HG02571 (cell line): ENCODE data around the gene IL1RAPL2.
"Not testable (repeated sequence)": the region's sequence is repeated elsewhere in the genome, so short reads cannot be mapped to it uniquely, and the experiment has no call there.

Source experiments
- ATAC-seq: cut with Tn5 transposase; IDR thresholded peaks from one replicate; pipeline ENCODE4 v1.9.1; 2021; ENCODE audit warnings: mild to moderate bottlenecking, moderate library complexity; ENCODE audit not compliant: unreplicated experiment

Gene IL1RAPL2

DNA sequence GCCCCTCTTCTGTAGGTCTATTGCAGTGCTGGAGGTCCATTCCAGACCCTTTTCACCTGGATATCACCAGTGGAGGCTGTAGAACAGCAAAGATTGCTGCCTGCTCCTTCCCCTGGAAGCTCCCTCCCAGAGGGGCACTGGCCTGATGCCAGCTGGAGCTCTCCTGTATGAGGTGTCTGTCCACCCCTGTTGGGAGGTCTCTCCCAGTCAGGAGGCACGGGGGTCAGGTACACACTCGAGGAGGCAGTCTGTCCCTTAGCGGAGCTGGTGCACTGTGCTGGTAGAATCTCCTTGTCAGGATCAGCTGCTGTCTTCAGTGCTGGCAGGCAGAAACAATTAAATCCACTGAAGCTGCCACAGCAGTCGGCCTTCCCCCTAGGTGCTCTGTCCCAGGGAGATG is 276.6 kb downstream of the IL1RAPL2 start:
- no peak for ATAC-seq

DNA sequence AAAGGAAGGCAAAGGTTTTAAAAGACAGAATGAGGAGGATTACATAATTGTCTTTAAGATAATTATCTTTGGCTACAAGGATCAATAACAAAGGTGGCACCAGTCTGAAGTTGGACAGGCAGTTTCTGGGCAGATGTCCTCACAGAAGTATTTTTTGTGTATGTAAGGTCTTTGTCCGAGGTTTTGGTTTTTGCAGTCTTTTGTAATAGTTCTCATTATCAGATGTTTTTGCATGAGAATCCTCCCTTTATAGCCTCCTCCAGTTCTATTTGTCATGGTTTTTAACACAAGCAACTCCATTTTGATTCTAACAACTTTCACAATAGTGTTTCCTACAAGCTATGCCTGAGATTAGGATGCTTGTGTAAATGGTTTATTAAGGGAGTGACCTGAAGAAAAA is 286.2 kb downstream of the IL1RAPL2 start:
- no peak for ATAC-seq

DNA sequence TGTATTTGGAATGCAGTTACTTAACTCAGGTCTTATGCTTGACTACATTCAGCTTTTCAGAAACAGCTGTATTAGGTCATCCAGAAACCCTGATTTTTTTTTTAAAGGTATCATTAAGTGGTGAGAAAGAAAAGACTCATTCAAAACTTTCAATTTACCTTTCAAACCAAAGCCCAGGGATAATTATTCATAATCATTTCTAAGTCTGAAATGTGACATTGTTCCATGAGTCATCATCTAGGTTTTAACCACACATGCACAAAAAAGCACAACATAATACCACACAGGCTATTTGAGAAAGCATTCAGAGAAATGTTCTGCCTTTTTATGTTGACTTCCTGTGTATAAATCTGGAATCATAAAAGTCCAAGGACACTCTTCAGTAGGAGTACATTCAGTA is 288.2 kb downstream of the IL1RAPL2 start:
- no peak for ATAC-seq

DNA sequence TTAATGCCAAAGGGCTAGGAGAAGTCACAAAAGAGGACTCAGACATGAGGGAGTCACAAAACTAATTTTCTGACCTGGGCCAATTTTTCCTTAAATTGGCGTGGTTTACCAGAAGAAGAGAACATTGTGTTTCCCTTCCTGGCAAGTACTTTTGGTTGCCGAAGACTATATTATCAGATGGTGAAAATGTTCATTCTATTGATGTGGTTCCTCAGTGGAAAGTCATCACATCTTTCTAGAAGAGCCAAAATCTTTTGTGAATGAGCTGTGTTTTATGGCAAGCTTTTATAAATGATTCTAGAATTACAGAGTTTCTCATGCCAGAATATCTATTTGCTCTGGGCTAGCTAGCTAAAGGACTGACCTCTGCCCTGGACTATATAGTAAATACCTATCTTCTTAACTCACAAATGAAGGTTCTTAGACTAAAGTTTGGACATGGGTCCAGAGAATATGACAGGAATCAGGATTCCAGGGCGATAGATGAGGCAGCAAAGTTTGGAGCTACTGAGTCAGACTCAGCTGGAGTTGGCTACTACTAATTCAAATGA is 288.9 kb downstream of the IL1RAPL2 start:
- ATAC-seq = no peak

DNA sequence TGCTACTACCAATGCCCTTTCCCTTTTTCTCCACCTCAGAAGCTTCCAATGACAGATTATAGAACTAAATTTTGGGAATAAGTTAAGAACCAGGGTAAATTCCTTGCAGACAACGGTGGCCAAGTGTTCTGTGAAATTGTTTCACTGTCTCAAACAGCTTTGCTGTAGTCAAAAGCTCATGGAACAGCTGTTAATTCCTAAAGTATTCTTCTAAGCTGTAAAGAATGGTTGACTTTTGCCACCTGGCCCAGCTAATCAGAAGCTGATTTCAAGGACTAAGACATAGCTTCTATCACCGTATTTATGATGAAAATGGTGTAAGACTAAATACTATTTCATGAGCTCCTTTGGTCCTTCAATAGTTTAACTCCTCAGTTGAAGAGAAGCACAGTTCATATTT is 297.5 kb downstream of the IL1RAPL2 start:
- ATAC-seq = no peak

DNA sequence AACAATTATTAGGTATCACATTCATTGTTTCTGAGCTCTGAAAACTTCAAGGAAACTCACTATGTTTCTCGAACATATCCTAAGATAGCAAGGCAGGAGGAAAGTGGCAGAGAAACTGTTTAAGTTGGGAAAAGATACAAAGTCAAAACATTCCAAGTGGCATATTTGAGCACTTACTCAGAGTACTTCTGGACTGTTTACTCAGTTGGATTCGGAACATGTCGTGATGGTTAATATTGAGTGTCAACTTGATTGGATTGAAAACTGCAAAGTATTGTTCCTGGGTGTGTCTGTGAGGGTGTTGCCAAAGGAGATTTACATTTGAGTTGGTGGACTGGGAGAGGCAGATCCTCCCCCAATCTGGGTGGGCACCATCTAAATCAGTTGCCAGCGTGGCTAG is 298.3 kb downstream of the IL1RAPL2 start:
- ATAC-seq = no peak

DNA sequence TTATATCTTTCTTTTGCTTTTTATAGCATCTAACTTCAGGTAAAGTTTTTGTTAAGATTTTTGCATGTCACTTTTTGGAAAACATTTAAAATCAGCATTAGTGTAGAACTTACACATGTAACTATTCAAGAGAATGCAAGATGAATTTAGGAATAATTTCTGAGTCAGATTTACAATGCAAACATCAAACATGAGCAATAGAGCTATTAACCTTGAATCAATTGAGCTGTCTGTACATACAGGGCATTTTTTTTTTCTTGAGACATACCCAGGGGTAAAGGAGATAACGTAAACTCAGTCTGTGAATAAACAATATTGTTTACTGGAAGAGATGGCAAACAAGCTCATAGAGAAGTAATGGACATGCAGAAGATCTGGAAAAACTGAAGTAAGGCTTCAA is 311.5 kb downstream of the IL1RAPL2 start:
- ATAC-seq = no peak

DNA sequence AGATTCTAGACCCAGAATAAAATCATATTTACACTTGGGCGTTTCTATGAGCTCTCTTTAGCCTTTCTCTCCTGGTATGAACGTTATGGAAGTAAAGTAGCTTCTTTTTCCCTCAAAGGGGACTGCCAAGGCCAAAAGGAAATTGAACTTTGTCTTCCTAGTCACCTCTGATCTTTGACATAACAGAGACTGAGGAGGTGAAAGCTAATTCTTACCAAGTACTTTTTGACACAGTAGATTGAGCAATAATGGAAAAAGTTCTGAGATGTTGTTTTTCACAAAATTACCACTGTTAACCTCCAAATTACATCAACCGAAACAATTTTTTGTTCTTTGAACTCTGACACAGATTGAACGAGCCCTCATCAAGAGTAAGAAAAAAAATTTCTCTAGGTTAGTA is 336.1 kb downstream of the IL1RAPL2 start:
- ATAC-seq = no peak

DNA sequence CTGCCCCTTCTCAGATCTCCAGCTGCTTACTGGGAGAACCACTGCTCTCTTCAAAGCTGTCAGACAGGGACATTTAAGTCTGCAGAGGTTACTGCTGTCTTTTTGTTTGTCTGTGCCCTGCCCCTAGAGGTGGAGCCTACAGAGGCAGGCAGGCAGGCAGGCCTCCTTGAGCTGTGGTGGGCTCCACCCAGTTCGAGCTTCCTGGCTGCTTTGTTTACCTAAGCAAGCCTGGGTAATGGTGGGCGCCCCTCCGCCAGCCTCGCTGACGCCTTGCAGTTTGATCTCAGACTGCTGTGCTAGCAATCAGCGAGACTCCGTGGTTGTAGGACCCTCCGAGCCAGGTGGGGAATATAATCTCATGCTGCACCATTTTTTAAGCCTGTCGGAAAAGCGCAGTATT is 343.7 kb downstream of the IL1RAPL2 start:
- ATAC-seq = not testable (repeated sequence)

DNA sequence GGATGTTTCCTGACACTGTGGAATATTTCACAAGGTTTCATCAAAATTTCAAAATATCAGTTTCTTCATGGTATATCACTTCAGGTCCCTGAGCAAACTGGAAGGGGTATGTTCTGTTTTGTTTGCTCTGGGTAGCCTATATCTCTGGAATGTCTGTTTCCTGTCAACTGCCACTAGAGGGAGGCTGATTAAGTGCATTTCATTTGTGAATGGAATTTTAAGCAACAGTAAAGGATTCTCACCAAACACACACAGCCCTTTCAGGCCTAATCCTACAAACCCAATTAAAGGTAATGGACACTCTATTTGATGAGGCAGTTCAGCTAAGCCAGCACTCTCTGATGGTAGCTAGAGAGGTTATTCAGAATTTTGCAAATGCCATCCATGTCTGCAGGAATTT is 347.3 kb downstream of the IL1RAPL2 start:
- no peak for ATAC-seq

DNA sequence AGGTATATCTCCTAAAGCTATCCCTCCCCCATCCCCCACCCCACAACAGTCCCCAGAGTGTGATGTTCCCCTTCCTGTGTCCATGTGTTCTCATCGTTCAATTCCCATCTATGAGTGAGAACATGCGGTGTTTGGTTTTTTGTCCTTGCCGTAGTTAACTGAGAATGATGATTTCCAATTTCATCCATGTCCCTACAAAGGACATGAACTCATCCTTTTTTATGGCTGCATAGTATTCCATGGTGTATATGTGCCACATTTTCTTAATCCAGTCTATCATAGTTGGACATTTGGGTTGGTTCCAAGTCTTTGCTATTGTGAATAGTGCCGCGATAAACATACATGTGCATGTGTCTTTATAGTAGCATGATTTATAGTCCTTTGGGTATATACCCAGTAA is 348.7 kb downstream of the IL1RAPL2 start:
- ATAC-seq = not testable (repeated sequence)

DNA sequence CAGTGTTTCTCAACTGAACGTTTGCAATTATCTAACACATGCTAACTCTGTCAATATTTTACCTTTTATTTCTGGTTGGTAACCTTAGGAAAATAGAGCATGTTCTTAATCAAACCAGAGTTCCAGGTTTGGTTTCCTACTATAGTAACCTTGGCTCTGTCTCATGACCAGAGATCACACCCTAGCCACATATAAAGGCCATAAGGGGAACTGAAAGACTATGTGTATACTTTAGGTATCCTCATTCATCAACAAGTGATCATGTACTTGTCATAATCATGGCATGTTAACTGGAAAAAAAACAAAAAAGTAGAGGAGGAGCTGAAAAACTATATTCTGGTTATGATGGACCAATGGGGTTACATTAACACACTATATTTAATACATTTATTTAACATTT is 352.1 kb downstream of the IL1RAPL2 start:
- ATAC-seq = no peak

DNA sequence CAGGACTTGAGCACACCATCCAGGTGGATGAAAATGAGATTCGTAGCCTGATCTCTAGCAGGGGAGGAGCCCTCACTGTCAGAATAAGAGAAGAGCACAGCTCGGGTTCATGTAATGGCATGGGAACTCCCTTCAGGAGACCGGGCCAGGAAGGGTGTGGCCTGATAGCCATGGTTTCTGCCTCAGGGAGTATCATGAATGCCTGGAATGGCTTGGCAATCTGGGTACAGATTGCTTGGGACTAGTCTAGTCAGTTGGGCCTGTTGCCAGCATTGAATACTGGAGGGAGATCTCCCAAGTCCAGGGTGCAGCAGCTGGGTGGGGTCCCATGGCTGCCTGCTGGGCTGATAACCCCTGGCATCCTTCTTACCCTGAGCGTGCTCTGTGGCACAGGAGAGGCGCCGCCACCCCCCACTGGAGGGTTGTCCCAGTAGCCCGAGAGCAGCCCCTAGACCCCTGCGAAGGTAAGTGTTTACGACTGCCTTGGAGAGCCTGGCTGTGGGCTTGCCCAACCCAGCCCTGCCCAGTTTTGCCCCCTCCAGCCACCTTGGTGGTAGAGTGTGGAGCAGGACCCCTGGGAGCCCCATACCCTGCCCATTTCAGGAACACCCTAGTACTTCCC is 355.7 kb downstream of the IL1RAPL2 start:
- no peak for ATAC-seq

DNA sequence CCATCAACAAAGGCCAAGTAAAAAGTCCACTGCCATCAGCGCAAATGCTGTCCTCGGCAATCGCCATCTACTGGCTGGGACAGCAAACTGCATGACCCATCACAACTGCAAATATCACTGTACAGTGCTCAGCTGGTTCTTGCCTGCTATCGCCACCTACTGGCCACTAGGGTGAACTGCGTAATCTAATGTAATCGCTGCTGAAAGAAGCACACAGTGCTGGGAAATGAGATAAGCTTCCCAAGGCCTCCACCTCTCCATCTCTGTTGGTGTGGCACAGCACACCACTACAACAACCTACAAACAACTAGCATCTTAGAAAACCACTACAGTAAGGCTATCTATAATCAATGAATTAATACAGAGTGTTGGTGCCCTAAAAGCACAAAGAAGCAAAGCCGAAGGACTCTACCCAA is 356.2 kb downstream of the IL1RAPL2 start:
- peak; percentile 99 for ATAC-seq

DNA sequence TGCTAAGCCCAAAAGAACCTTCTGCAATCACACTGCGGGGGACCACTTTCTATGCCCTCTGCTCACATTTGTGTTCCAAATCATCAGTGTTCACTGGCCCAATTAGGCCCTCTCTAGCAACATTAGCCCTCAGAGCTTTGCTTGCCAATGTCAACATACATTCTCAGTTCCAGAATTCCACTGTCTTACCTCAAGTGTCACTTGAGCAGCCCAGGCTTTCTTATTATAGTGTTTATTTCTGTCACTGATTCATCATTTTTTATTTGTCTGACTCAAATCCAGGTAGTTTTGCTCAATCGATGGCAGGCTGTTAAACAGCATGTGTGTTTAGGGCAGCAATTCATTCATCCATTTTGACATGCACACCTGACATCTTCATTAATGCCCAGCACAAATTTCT is 363.3 kb downstream of the IL1RAPL2 start:
- no peak for ATAC-seq

DNA sequence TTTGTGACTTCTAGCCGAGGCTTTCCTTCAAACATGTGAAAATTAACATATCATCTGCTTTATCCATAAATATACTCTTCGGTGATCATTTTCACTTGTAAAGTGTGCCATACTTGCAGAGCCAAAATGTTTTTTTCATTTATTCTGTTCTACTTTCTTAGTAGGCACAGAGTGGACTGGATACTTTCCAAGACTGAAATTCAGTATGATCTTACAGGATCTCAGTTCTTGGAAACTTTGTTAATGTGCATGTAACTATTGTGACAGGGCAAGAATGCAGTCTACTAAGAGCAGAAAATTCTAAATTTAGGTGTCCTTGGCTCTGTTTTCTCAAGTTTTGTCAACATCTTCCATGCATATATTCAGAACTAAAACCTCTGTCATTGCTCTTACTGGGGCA is 369.6 kb downstream of the IL1RAPL2 start:
- ATAC-seq = no peak

DNA sequence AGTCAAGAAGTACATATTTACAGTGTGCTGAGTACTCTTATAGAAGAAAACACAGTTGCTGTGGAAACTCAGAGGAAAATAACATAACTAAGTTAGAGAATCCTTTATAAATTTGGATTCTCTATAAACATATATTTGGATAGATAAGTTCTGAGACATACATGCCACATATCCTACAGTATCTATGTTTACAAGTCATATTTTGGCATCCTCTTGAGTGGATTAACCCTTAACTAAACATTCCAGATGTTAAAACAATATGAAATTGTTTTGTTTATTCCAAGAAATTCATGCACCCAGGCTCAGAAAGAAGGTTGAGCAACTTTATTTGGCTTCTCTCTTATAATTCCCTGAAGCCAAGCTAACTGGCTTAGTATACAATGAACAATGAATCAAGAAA is 387.3 kb downstream of the IL1RAPL2 start:
- ATAC-seq = no peak

DNA sequence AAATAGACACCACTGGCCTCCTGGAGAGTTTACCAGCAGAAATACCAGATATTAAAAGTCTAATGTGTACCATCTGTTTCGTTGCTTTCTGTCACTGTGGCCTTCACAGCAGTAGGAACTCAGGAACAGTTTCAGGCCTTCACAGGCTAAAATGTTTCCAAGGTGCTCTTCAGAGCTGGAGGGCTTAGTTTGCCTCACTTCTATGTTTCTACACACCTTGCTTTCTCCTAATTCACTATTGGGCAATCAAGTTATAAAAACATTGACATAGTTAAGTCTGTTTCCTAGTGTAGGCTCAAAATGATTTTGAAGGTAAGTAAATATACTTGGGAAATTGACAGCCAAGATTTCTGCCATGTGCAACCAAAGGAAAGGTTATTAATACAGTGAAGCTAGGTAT is 395.9 kb downstream of the IL1RAPL2 start:
- no peak for ATAC-seq

DNA sequence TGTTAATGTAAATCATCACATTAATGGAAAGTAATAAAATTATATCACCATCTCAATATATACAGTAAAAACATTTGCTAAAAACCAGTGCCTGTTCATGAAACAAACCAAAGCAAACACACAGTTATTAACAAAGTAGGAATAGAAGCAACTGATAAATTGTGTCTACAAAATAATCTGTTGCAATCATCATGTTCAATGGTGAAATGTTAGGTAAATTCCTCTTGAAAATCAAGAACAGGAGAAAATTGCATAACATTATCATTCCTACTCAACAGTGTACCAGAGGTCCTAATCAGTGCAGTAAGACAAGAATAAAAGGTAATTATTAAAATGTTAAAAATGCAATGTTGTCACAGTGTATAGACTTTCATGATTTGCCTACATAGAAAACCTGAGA is 402.2 kb downstream of the IL1RAPL2 start:
- ATAC-seq = no peak

DNA sequence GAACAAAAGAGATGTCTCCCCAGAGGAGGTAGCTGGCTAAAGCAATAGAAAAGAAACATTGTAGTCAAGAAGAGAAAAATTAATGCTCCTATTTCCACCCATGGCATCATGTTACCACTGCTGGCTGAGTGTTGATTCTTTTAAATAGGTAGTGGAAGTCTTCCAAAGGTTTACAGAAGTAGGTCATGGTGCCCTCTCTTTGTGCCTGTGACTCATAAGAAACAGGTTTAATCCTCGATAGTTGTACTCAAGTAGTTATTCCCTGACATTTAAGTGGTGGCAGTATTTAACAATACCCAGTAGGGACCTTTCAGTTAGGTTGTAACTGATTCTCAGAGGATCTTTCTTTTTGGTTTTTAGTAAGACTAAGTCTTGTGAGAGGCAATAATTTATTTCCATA is 406.7 kb downstream of the IL1RAPL2 start:
- no peak for ATAC-seq

DNA sequence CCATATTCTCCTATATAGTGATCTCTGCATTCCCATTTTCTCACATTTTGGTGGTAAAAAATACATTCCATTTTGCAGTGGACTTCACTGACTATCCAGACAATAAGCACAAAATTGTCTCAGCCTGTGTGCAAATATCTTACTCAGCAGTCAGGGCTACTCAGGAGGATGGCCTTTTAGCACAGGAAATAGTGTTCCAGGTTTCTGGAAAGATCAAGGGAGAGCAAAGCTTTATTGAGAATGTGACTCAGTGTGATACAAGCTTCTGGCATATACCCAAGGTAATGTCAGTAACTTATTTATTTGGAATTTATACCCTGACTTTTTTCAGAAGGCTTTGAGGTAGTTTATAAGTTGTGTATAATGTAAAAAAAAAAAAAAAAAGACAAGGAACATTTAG is 421.1 kb downstream of the IL1RAPL2 start:
- ATAC-seq = no peak

DNA sequence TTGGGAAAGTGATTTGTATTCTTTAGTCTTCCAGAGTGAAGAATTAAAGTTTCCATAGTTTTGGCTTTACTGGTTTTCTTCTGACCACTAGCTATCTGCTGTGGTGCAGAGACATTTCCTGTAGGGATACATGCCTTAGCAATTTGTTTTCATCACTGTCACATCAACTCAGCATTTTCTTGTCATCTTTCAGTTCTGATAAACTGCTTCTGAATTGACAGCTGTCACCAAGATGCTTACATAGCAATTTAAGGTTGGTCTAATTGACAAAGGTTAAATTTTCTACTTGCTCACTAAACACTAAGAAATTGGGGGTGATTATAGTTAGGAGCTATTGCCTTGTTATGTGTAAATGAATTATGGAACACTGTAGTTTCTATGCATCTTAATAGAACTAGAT is 422.0 kb downstream of the IL1RAPL2 start:
- ATAC-seq = no peak

DNA sequence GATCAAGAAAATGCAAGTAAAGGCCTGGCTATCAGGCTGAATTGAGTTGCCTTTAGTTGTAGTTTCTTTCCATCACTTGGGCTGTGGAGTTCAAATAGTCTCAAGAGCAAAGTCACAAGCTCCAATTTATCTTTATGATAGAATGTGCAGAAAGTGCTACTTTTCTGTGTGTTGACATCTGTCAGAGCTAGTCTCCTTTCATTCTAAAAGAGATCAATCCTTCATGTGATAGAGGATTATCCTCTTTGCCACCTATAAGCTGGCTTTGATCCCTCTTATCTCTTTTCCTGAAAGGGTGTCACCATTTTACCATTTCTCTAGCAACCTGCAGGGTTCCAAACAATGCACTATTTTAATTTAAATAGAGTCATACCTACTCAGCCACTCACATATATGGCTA is 429.5 kb downstream of the IL1RAPL2 start:
- no peak for ATAC-seq
